Measurements from ENCODE around the gene TSSK6.

Gene TSSK6

DNA sequence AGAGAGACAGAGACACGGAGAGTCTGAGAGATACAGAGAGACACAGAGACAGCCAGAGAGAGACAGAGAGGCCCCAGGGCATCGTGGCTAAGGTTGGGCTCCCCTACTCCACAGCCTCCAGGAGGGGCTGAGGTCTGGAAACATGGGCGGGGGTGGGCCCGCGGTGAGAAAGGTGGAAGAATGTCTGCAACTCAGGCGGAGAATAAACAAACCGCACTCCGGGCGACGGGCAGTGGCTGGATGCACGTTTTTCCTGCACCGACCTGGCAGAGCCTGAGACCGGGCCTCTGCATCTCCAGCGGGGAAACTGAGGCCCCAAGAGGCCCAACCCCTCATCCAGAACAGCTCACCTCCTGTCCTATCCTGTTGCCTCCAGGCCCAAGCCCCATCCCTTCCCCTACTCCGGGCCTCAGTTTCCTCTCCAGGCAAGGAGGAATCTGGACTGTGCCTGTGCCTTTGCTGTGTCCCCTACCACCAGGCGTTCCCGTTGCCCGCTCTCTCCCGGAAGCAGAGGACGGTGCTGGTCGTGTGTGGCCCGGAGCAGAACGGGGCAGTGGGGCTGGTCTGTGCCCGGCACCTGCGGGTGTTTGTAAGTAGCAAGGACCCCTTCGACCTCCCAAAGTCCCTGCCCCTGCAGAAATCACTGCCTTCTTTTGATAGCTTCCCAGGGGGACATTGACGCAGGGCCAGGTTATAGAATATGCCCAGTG, 19.4 kb upstream of the TSSK6 start:
- DNase-seq, result no peak
- in situ Hi-C loops (cut with MboI; ENCODE audit: low pct_unique_long_range_greater_than_20kb, low sequenced_read_pairs), result loop anchor here (10.0 to 25.0 kb wide), 2 partner anchors 110 to 403 kb away; partner anchors contain the start of gene GMIP

DNA sequence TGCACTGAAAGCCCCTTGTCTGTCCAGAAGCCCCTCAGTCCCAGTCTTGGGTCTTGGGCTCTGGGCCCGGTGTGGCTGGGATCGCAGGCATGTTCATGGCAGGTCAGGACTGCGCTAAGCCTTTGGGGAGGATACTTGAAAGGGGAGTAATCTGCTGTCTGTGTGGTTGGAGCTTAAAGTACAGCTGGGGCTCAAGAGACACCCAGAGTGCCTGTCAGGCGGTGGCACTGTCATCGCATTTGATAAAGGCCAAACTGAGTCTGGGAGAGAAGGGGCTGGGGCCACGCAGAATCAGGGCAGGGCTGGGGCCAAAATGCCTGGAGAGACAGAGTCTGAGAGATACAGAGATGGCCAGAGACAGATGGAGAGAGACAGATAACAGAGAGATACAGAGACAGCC, 18.5 kb upstream of the TSSK6 start:
- in situ Hi-C loops (cut with MboI; ENCODE audit: low pct_unique_long_range_greater_than_20kb, low sequenced_read_pairs), result loop anchor here (10.0 to 25.0 kb wide), 2 partner anchors 111 to 403 kb away; partner anchors contain the start of gene GMIP
- DNase-seq, result no peak

- in situ Hi-C loops (cut with MboI; ENCODE audit: low pct_unique_long_range_greater_than_20kb, low sequenced_read_pairs), result loop anchor here (10.0 to 25.0 kb wide), 2 partner anchors 112 to 404 kb away; partner anchors contain the start of gene GMIP
- no peak for DNase-seq
These were observed 17.7 kb upstream of the TSSK6 start for GRCh38 chr19:19532806-19533701.

DNA sequence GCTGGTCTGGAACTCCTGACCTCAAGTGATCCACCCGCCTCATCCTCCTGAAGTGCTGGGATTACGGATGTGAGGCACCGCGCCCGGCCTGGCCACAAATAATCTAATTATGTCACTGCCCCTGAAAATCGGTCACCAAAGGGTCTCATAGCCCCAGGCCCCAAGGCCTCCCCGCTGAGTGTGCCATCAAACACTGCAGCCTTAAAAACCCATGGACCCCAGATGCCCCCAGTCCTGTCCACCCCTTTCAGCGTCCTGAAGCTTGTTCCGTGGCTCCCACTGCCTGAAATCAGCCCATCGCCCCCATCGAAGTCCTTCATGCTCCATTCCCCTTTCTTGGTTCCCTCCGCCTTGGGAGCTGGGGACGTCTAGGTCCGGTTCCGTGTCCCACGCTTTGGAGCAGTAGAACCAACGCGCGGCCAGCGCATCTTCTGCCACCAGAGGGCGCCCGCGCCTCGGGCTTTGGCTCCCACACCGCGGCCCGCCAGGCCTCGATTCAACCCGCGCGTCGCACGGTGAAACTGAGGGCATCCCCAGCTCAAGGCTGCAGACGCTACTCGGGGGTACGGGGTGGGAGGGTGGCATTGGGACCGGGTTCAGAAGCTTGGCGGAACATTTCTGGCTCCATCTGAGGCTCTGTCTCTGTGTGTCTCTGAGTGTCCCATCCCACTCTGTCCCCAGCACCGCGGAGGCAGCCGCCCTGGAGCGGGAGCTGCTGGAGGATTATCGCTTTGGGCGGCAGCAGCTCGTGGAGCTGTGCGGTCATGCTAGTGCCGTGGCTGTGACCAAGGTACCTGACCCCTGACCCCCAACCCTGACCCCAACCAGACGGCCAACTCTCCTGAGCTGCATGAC, 16.8 kb upstream of the TSSK6 start:
- peak; percentile 68 for DNase-seq
- in situ Hi-C loops (cut with MboI; ENCODE audit: low pct_unique_long_range_greater_than_20kb, low sequenced_read_pairs), result loop anchor here (10.0 to 25.0 kb wide), 2 partner anchors 113 to 405 kb away; partner anchors contain the start of gene GMIP

DNA sequence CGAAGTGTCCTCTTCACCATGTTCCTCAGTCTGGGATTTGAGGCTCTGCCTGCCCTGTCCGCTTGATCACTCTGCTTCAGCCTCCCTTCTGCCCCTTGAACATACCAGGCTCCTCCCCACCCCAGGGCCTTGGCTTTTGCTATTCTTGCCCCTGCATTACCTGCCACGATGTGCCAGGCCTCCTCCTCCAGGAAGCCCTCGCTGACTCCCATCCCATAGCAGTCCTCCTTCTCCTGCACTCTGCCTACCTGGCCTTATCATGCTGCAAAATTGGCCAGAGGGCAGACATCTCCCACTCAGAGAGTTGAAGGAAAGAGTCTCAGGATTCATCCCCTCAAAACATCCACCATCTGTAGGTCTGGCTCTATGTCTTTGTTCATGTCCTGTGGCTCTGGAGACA, 15.5 kb upstream of the TSSK6 start:
- no peak for DNase-seq
- in situ Hi-C loops (cut with MboI; ENCODE audit: low pct_unique_long_range_greater_than_20kb, low sequenced_read_pairs), result loop anchor here (10.0 to 25.0 kb wide), 2 partner anchors 114 to 406 kb away; partner anchors contain the start of gene GMIP

GRCh38 chr19:19530423-19530804, 15.1 kb upstream of the TSSK6 start:
- no peak for DNase-seq
- in situ Hi-C loops (cut with MboI; ENCODE audit: low pct_unique_long_range_greater_than_20kb, low sequenced_read_pairs), result loop anchor here (10.0 to 25.0 kb wide), 2 partner anchors 114 to 407 kb away; partner anchors contain the start of gene GMIP

- no peak for DNase-seq
- in situ Hi-C loops (cut with MboI; ENCODE audit: low pct_unique_long_range_greater_than_20kb, low sequenced_read_pairs), result loop anchor here (10.0 to 25.0 kb wide), 2 partner anchors 115 to 407 kb away; partner anchors contain the start of gene GMIP
These were observed 14.6 kb upstream of the TSSK6 start for GRCh38 chr19:19529783-19530422.

GRCh38 chr19:19528721-19529490, 13.6 kb upstream of the TSSK6 start, which contains the start of gene YJEFN3:
YJEFN3 (plus strand) TSS chr19:19528911; CDS start chr19:19528933, 22 bp downstream.
- no peak for DNase-seq
- in situ Hi-C loops (cut with MboI; ENCODE audit: low pct_unique_long_range_greater_than_20kb, low sequenced_read_pairs), result loop anchor here (25.0 kb wide), 1 partner anchor 408 kb away; no protein-coding TSS in a partner anchor

DNA sequence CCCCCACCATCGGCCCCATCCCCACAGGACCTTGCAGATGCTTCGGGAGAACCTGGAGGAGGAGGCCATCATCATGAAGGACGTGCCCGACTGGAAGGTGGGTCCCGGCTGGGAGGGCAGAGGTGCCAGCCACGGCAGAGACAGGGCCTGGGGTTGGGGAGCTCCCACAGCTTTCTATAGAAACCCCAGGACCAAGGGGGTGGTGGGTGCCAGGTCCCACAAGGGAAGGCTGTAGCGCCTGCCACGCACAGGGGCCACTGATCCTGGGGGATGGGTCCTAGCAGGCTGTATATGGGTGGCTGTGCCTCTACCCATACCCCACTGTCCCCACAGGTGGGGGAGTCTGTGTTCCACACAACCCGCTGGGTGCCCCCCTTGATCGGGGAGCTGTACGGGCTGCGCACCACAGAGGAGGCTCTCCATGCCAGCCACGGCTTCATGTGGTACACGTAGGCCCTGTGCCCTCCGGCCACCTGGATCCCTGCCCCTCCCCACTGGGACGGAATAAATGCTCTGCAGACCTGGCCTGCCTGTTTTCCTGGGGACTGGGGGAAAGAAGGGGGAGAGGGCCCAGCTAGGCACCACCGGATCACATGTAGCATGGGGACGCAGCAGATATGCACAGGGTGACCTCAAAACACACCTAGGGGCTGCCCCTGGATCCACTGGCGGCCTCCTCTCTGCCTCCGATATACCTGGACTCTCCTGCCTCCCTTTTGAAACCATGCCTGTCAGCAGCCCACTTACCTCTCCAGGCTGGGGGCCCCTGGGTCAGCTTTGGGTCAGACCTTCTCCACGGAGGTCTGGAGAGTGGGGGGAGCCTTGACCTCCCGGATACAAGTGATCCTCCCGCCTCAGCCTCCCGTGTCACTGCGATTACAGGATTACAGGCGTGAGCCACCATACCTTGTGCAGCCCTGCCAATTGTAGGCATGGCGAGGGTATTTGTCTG, 12.6 kb upstream of the TSSK6 start:
- DNase-seq, result no peak
- in situ Hi-C loops (cut with MboI; ENCODE audit: low pct_unique_long_range_greater_than_20kb, low sequenced_read_pairs), result loop anchor here (25.0 kb wide), 1 partner anchor 409 kb away; no protein-coding TSS in a partner anchor

DNA sequence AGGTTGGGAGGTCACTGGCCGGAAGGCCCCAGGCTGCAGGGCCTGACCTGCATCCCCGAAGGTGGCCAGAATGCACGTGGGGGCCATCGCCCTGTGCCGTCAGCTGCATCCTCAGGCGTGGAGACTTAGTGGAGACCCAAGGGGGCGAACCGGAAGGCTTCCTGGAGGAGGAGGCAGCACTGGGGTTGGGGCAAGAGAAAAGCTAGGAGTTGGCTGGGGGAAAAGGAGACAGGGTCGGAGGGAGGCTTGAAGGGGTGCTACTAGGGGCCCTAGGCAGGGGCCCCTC, 12.0 kb upstream of the TSSK6 start:
- in situ Hi-C loops (cut with MboI; ENCODE audit: low pct_unique_long_range_greater_than_20kb, low sequenced_read_pairs), result loop anchor here (25.0 kb wide), 1 partner anchor 410 kb away; no protein-coding TSS in a partner anchor
- no peak for DNase-seq

DNA sequence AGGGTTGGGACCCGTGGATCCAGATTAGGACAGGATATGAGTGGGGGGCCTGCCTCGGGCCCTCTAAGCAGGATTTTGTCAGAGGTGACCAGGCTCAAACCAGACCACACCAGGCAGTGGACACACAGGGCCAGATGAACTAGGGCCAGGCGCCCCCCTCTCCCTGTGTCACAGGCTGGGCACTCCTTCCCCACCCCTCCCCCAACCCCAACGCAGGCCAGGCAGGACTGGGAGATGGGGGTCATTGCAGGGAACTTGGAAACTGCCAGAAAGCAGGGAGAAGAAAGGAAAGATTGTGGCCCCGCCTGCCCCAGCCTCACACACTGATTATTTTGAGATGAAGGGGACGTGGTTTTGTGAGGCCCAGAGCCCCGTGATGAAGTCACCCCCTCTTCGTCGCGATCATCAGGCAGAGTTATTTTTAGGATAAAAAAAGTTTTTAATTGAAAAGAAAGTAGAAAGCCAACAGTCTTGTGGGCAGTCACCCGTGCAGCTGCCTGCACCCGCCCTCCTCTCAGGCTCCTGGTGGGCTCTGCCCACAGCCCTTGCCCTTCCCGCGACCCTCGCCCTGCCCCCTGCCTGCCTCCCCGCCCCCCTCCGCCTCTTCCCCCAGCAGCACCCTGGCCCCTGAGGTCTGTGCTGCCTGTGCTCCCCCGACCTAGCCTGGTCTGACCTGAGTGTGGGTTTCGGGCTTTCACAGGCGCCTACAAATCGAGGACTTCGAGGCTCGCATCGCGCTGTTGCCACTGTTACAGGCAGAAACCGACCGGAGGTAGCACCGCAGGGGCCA, 11.4 kb upstream of the TSSK6 start:
- in situ Hi-C loops (cut with MboI; ENCODE audit: low pct_unique_long_range_greater_than_20kb, low sequenced_read_pairs), result loop anchor here (25.0 kb wide), 1 partner anchor 411 kb away; no protein-coding TSS in a partner anchor
- DNase-seq, result no peak

- in situ Hi-C loops (cut with MboI; ENCODE audit: low pct_unique_long_range_greater_than_20kb, low sequenced_read_pairs), result loop anchor here (25.0 kb wide), 1 partner anchor 412 kb away; no protein-coding TSS in a partner anchor
- no peak for DNase-seq
These were observed 10.4 kb upstream of the TSSK6 start for GRCh38 chr19:19525611-19526380.

GRCh38 chr19:19524053-19524452, 8.7 kb upstream of the TSSK6 start:
- in situ Hi-C loops (cut with MboI; ENCODE audit: low pct_unique_long_range_greater_than_20kb, low sequenced_read_pairs), result no loop called here

DNA sequence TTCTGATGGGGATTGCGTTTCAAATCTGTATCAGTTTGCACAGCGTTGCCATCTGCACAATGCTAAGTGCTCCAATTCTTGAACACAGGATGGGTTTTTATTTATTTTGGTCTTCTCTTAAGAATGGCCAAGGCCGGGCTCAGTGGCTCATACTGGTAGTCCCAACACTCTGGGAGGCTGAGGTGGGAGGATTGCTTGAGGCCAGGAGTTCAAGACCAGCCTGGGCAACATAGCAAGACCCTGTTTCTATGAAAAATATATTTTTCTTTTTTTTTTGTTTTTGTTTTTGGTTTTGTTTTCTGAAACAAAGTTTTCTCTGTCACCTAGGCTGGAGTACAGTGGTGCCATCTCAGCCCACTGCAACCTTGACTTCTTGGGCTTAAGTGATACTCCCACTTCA, 7.8 kb upstream of the TSSK6 start:
- in situ Hi-C loops (cut with MboI; ENCODE audit: low pct_unique_long_range_greater_than_20kb, low sequenced_read_pairs), result no loop called here
- no peak for DNase-seq

More at GRCh38 chr19:19524053-19524452, 8.7 kb upstream of the TSSK6 start:
- no peak for DNase-seq

DNA sequence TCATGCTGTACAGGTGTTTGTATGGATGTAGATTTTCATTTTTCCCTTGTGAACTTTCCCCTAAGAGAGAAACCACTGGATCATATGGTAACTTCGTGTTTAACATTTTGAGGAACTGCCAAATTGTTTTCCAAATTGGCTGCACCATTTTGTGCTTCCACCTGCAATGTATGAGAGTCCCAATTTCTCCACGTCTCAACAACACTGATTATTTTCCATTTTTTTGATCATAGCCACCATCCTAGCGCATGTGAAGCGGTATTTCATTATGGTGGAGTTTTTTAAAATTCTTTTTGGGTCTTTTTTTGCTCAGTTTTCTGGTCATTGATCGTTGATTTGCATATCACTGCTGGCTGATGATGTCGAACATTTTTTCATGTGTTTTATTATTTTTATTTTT, 5.6 kb upstream of the TSSK6 start:
- DNase-seq, result no peak
- in situ Hi-C loops (cut with MboI; ENCODE audit: low pct_unique_long_range_greater_than_20kb, low sequenced_read_pairs), result no loop called here

Measured in KBM-7 (cell line).